ENCODE results near the gene PSMD9.
"Not testable (repeated sequence)": the region's sequence is repeated elsewhere in the genome, so short reads cannot be mapped to it uniquely, and the experiment has no call there.

Gene PSMD9

DNA sequence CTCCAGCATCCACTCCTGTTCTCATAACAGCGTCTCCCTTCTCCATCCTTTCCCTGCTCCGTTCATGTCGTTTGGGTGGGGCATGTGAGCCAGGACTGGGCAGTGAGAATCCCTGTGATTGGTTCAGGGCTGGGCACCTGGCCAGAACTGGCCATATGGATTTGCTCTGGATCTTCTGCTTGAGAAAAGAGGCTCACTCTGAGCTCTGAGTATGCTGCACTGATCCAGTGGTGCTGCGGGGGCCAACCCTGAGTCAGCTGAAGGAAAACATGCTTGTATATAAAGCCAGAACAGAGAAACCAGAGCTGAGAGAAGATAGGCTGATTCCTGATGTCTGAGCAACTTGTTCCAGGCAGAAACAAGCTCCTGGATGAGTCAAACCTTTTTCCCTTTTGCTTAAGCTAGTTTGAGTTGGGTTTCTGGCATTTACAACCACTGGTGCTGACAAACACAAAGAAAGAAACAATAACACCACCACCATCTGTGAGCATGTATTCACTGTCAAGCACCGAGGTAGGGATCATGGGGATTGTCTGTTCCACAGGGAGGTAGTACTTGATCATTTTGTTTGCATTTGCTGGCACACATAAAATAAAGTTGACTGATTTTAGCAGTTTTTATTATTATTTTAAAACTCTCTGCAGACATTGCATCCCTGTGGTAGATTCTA lies 15.9 kb upstream of the PSMD9 start:
- DNase-seq (ENCODE audit: low read depth in 1 of 2, low spot score in 1 of 2), result no peak

DNA sequence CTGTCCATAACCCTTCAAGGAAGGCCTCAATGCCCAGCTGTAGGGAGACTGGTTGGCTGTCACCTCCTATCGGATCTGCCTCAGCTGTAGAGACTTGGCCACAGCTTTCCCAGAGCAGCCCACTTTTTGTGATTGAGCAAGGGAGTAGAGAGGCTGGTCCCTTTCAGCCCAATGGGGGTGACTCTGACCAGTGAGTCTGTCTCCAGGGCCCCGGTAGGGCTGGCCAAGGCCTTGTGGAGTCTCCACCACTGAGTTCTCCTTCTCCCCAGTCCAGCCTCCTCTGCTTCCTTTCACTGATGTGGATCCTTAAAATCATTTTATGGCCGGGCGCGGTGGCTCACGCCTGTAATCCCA lies 15.4 kb upstream of the PSMD9 start:
- no peak for DNase-seq (ENCODE audit: low read depth in 1 of 2, low spot score in 1 of 2)

DNA sequence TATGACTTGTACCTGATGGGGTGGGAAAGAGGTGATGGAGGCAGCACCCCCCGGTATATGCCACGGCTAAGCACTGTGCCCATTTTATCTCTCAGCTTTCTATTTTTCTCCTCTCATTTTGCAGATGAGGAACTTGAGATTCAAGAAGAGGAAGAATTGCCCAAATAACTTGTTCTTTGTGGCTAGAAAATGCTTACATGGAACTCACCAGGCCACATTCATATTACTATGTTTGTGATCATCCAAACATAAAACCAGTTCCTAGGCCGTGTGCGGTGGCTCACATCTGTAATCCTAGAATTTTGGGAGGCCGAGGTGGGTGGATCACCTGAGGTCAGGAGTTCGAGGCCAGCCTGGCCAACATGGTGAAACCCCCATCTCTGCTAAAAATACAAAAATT lies 14.5 kb upstream of the PSMD9 start:
- DNase-seq (ENCODE audit: low read depth in 1 of 2, low spot score in 1 of 2), result no peak

DNA sequence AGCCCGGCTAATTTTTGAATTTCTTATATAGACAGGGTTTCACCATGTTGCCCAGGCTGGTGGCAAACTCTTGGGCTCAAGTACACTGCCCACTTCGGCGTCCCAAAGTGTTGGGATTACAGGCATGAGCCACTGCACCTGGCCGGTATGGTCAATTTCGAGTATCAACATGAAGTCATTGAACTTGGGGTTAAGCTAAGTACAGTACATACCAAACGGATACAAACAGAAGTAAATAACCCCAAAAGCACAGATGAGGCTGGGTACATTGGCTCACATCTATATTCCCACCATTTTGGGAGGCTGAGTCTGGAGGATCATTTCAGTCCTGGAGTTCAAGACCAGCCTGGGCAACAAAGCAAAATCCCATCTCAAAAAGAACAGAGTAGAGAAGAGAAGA lies 13.0 kb upstream of the PSMD9 start:
- DNase-seq (ENCODE audit: low read depth in 1 of 2, low spot score in 1 of 2), result no peak

DNA sequence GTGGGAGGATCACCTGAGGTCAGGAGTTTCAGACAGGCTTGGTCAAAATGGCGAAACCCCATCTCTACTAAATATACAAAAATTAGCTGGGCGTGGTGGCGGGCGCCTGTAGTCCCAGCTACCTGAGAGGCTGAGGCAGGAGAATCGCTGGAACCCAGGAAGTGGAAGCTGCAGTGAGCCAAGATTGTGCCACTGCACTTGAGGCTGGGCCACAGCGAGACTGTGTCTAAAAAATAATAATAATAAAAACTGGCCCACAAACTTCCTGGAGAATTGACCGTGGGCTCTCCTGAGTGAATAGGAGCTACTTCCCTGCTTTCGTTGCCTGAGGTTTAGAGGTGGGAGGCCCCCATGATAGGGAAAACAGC lies 12.5 kb upstream of the PSMD9 start:
- not testable (repeated sequence) for DNase-seq (ENCODE audit: low read depth in 1 of 2, low spot score in 1 of 2)

DNA sequence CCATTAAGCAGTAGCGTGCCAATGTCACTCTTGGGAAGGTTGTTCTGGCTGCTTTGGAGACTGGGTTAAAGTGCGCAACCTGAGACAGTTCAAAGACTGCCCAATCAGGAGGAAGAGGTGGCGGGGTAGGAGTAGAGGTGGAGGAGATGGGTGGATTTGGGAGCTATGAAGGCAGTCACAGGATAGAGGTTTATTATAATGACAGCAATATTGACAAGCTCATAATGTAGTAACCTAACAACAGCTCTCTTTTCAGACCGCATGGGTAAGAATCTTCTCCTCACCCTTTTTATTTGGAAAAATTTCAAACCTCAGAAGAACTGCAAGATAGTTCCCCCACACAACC lies 5.3 kb upstream of the PSMD9 start:
- no peak for DNase-seq (ENCODE audit: low read depth in 1 of 2, low spot score in 1 of 2)

DNA sequence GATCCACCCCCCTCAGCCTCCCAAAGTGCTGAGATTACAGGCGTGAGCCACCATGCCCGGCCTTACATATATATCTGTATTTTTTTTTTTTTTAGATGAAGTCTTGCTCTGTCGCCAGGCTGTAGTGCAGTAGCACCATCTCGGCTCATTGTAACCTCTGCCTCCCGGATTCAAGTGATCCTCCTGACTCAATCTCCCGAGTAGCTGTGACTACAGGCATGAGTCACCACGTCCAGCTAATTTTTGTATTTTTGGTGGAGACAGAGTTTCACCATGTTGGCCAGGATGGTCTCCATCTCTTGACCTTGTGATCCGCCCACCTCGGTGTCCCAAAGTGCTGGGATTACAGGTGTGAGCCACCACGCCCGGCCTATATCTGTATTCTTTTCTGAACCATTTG lies 3.5 kb upstream of the PSMD9 start:
- not testable (repeated sequence) for DNase-seq (ENCODE audit: low read depth in 1 of 2, low spot score in 1 of 2)

DNA sequence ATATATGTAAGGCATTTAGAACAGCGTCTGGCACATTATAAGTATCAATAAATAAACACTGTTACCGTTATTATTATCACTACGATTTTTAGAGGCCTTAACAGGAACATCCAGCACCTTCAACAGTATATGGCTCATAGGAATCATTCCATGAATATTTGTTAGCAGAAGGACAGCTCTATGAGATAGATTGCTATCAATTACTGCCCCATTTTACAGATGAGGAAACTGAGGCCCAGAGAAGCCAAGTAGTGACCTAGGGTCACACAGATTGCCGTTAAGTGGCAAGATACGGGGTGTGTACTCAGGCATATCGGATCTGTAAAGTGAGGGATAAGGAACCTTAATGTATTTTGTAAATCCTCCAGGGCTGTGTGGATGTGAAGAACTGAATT lies 510 bp upstream of the PSMD9 start:
- DNase-seq (ENCODE audit: low read depth in 1 of 2, low spot score in 1 of 2), result no peak

DNA sequence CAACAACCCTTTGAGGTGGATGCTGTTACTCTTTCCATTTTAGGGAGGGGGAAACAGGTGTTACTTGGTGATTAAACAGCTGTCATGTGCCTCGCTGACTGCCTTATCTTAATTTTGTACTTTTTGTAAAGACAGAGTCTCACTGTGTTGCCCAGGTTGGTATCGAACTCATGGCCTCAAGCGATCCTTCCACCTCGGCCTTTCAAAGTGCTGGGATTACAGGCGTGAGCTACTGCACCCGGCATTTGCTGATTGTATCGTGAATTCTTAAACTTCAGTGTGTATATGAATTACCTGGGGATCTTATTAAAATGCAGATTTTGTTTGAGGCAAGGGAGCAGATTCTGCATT lies 659 bp downstream of the PSMD9 start:
- DNase-seq (ENCODE audit: low read depth in 1 of 2, low spot score in 1 of 2), result no peak

DNA sequence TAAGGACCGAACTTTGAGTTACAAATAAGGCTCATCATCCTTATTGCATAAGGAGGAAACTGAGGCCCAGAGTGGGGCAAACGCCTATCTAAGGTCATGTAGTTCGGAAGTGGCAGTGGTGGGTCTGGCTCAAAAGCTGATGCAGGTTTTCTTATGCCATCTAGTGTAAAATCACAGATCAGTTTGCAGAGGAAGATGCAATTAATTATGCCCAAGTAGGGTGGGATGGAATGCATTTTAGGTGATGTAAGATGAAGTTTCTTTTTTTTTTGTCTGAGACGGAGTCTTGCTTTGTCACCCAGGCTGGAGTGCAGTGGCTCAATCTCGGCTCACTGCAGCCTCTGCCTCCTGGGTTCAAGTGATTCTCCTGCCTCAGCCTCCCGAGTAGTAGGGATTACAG lies 1.1 kb downstream of the PSMD9 start:
- not testable (repeated sequence) for DNase-seq (ENCODE audit: low read depth in 1 of 2, low spot score in 1 of 2)

DNA sequence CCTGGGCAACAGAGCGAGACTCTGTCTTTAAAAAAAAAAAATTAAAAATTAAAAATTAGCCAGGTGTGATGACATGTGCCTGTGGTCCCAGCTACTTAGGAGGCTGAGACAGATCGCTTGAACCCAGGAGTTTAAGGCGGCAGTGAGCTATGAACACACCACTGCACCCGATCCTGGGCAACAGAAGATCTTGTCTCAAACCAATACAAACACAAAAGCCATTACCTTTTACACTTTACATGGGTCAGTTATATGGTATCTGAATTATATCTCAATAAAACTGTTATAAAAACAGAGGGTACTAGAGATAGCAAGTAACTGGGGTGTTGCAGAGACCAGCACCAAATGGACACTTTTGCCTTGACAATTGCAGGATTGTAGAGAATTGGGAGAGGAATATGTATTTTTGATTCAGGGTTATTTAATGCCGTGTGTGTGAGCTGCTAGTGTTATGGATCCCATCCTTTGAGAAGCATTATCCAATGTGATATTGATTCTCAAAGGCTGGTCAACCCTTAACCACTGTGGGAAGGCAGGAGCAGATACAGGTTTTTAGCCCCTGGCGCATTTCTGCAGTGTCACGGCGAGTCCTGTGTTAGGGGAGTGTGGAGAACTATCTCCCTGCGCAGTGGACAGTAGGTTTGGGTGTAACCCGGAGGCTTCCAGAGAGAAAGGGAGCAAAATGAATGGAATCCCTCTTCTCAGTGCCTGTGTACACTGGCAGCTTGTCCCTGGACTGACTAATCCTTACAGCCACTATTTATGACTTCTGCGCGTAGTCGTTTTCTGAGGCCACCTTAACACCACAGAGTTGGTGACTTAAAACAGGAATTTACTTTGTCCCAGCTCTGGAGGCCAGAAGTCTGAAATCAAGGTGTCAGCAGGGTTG lies 4.3 kb downstream of the PSMD9 start:
- no peak for DNase-seq (ENCODE audit: low read depth in 1 of 2, low spot score in 1 of 2)

DNA sequence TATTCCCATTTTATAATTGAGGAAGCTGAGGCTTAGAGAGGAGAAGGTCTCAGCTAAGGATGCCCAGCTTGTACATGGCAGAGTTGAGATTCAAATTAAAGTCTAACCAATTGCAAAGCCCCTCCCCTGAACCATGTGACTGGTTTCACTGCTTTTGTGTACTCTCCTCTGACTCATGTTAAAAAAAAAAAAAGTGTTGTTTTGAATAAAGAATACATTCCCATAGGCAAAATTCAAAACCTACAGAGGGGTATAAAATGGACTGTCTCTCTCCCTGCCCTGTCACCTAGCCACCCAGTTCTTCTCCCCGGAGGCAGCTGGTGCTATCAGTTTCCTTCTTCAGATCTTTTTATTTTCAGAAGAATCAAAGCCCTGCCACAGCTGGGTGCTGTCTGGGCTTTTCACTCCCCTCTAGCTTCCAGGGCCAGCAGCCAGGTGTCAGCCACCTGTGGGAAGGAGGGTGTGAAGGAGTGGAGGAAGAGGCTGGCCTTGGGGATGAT lies 5.4 kb downstream of the PSMD9 start:
- no peak for DNase-seq (ENCODE audit: low read depth in 1 of 2, low spot score in 1 of 2)

DNA sequence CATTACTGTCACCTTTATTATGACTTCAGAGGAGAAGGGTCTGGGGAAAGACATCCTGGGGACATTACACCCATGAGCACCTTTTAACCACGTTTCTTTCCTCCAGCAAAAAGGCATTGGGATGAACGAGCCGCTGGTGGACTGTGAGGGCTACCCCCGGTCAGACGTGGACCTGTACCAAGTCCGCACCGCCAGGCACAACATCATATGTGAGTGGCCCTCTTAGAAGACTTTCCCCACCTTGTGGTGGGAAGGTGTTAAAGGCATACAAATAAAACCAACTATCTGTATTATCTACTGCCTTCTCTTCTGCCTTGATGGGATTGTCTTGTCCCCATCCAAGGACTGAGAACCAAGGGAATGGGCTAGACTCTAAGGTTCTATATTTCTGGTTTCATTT lies 6.0 kb downstream of the PSMD9 start:
- no peak for DNase-seq (ENCODE audit: low read depth in 1 of 2, low spot score in 1 of 2)

DNA sequence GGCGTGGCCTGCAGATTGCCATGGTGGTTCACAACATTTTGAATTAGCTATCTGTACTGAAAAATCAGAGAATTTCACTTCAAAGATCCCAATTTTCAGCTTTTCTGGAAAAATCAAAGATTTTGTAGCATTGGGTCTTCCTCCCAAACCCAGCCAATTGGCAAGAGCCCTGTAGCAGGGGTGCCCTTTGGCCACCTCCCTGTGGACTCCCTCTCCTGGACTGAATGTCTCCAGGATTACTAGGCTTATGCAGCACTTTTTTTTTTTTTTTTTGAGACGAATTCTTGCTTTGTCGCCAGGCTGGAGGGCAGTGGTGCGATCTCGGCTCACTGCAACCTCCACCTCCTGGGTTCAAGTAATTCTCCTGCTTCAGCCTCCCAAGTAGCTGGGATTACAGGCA lies 9.7 kb downstream of the PSMD9 start:
- no peak for DNase-seq (ENCODE audit: low read depth in 1 of 2, low spot score in 1 of 2)

DNA sequence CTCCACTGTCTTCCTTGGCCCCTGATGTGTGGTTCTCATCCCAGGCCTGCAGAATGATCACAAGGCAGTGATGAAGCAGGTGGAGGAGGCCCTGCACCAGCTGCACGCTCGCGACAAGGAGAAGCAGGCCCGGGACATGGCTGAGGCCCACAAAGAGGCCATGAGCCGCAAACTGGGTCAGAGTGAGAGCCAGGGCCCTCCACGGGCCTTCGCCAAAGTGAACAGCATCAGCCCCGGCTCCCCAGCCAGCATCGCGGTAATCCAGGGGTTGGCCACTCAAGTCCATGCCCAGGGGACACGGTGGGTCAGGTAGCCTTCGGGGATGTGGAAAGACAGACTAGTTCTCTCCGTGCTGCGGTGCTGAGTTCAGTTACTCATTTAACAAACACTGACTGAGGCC lies 11.0 kb downstream of the PSMD9 start:
- DNase-seq (ENCODE audit: low read depth in 1 of 2, low spot score in 1 of 2), result no peak

DNA sequence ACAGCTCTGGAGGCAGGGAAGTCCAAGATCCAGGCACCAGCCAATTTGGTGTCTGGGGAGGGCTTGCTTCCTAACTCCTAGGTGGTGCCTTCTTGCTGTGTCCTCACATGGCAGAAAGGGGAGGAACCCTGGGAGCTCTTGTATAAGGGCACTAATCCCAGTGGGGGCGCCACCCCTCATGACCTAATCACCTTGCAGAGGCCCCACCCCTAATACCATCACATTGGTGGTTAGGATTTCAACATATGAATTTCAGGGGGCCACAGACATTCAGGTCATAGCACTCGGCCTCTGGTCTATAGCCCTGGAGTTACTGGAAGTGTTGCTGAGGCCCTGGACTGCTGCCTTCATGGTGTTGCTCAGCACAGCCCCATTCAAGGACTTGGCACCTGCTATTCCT lies 14.6 kb downstream of the PSMD9 start:
- no peak for DNase-seq (ENCODE audit: low read depth in 1 of 2, low spot score in 1 of 2)

DNA sequence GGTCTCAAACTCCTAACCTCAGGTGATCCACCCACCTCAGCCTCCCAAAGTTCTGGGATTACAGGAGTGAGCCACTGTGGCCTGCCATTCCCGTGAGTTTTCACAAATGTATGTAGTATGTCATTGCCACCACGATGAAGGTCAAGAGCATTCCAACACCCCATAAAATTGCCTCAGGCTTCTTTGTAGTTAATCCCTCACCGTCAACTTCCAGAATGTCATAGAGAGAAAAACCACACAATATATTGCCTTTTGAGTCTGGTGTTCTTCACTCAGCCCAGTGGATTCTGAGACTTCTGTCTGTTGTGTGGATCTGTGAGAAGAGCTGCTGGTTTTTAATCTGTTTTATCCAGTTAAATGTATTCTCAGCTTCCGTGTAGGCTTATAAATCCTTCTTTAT lies 17.2 kb downstream of the PSMD9 start:
- DNase-seq (ENCODE audit: low read depth in 1 of 2, low spot score in 1 of 2), result no peak

DNA sequence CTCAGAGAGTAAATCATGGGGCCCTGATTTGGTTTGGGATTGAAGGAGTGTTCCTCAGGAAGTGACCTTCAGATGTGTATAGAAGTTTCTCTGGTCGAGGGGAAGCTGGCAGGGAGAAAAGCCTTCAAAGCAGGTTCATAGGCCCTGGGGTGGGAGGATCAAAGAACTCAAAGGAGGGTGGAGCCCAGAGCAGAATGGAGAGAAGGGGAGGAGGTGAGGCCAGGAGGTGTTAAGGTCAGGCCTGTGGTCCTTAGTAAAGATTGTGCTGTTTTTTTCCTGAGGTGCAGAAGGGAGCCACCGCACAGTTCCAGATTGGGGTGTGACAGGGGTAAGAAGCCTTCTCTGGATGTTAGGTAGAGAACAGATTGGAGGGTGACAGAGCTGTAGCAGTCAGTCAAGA lies 20.1 kb downstream of the PSMD9 start:
- no peak for DNase-seq (ENCODE audit: low read depth in 1 of 2, low spot score in 1 of 2)

DNA sequence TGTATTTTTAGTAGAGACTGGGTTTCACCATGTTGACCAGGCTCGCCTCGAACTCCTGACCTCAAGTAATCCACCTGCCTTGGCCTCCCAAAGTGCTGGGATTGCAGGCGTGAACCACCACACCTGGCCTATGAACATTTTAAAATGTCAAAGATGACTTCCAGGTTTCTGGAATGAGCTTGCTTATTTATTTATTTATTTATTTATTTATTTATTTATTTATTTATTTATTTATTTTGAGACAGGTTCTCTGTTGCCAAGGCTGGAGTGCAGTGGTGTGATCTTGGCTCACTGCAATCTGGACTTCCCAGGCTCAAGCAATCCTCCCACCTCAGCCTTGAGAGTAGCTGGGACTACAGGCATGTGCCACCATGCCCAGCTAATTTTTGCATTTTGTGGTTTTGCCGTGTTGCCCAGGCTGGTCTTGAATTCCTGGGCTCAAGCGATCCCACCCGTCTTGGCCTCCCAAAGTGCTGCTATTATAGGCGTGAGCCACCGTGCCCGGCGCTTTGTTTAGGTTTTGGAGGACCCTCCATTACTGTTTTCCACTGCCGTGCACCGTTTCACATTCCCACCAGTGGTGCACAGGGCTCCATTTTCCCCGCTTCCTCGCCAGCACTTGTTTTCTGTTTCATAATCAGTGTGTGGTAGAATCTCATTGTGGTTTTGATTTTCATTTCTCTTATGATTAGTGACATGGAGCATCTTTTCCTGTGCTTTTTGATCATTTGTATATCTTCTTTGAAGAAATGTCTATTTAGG lies 23.4 kb downstream of the PSMD9 start:
- DNase-seq (ENCODE audit: low read depth in 1 of 2, low spot score in 1 of 2), result no peak

DNA sequence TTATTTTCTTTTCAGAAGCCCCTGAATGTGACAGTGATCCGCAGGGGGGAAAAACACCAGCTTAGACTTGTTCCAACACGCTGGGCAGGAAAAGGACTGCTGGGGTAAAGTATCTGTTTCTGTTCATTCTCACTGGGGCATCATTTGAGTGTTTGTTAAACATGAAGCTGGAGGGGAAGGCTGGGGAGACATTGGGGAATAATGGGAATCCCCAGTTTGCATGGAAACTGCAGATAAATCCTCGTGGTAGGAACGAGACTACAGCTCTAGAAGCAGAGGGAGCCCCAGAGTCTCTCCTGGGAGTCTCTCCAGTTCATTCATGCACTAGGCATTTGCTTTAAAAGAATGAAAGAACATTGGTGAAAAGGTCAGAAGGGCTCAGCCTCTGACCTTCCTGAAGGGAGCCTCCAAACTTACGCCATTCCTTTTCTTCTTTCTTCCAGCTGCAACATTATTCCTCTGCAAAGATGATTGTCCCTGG lies 27.3 kb downstream of the PSMD9 start:
- no peak for DNase-seq (ENCODE audit: low read depth in 1 of 2, low spot score in 1 of 2)

DNA sequence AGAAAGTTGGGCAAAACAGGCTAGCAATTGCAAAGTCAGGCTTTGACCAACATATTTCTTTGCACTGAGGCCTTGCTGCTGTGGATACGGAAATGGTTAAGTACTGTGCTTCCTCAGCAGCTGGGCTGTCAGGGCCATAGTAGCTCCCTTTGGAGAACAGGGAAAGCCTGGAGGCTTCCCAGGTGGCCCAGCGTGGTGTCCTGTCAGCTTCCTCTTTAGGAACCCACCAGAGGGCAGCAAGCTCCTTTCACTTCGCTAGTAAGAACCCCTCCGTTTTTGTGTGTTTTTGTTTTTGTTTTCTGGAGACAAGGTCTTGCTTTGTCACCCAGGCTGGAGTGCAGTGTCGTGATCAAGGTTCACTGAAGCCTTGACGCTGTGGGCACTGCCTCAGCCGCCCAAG lies 28.1 kb downstream of the PSMD9 start:
- DNase-seq (ENCODE audit: low read depth in 1 of 2, low spot score in 1 of 2), result no peak

Data from stimulated activated CD4-positive, alpha-beta T cell treated with anti-CD3 and anti-CD28 coated beads, Interleukin-15, amount 100 ng/mL, for 1 hour (primary cell).